Gastroesophageal sphincter (tissue), 4 donors: ENCODE measurements around the gene SEC11C. TPM values are rescaled to one million over a fixed set of nuclear protein-coding genes. Genes with fewer than 3 reads are reported as not detected.

Source experiments
- ATAC-seq: fragments of 150-250 bp; one replicate; pipeline ENCODE4 v1.9.1; 2016; ENCODE audit warnings: mild to moderate bottlenecking, moderate library complexity
- H3K27ac ChIP-seq, 4 donors: fragments of 200-600 bp; sonication (generic) in 3 of 4; 1 replicate in 3 of 4; 2 replicates in 1 of 4; pipeline ENCODE4 v1.5.1; 2016 to 2019
- H3K27me3 ChIP-seq: fragments of 200-600 bp; sonication (generic); one replicate; pipeline ENCODE4 v1.5.1; 2019
- H3K36me3 ChIP-seq, 2 donors: fragments of 200-600 bp; sonication (generic); one replicate each; pipeline ENCODE4 v1.5.1; 2019; ENCODE audit warnings: control low read depth in 1 of 2
- H3K4me1 ChIP-seq, 3 donors: fragments of 200-600 bp; sonication (generic); 1 replicate in 2 of 3; 2 replicates in 1 of 3; pipeline ENCODE4 v1.5.1; 2016 to 2019; ENCODE audit warnings: control low read depth in 2 of 3
- H3K4me3 ChIP-seq, 2 donors: fragments of 200-600 bp; sonication (generic); one replicate each; pipeline ENCODE4 v1.5.1; 2019; ENCODE audit warnings: mild to moderate bottlenecking in 1 of 2, moderate library complexity in 1 of 2
- H3K9me3 ChIP-seq, 3 donors: fragments of 200-600 bp; sonication (generic); one replicate each; pipeline ENCODE4 v1.5.1; 2017 to 2019; ENCODE audit warnings: control low read depth in 2 of 3
- EP300 ChIP-seq: sonication (generic); formaldehyde crosslinking; IDR thresholded peaks from one replicate; pipeline ENCODE4 v1.6.1; 2017; ENCODE audit warnings: antibody characterized with exemption, mild to moderate bottlenecking
- POLR2A ChIP-seq, 2 donors: fragments of 450-650 bp; IDR thresholded peaks; one replicate each; pipeline ENCODE4 v1.6.1; 2017; ENCODE audit warnings: antibody characterized with exemption in 2 of 2, mild to moderate bottlenecking in 2 of 2, moderate library complexity in 1 of 2
- POLR2AphosphoS5 ChIP-seq: sonication (generic); formaldehyde crosslinking; IDR thresholded peaks from one replicate; pipeline ENCODE4 v1.6.1; 2017; ENCODE audit warnings: antibody characterized with exemption
- WGBS, 2 donors: methylation state at CpG; one replicate each; pipeline ENCODE4 v1.1.5; 2018; ENCODE audit warnings: low coverage in 1 of 2; 5-methylcytosine and 5-hydroxymethylcytosine counted together
- total RNA-seq, 4 donors: library from RNA; depleted of rRNA; stranded (reverse); fragments of >200 nt; gene quantifications; one replicate each; pipeline ENCODE4 v1.1.0, GENCODE V29; 2016
- TF ChIP-seq, protein P1 (sequence below), 4 experiments: fragments of 200-600 bp in 2 of 4; fragments of 450-650 bp in 2 of 4; sonication (generic) in 1 of 4; IDR thresholded peaks; one replicate each; pipeline ENCODE4 v1.5.1; 2017 to 2019; ENCODE audit warnings: antibody characterized with exemption in 4 of 4, mild to moderate bottlenecking in 2 of 4, moderate library complexity in 2 of 4

The SEC11C gene
- total RNA-seq, 4 donors from 2014 or later: 14.7 to 25.2 (median 21.6) TPM

DNA sequence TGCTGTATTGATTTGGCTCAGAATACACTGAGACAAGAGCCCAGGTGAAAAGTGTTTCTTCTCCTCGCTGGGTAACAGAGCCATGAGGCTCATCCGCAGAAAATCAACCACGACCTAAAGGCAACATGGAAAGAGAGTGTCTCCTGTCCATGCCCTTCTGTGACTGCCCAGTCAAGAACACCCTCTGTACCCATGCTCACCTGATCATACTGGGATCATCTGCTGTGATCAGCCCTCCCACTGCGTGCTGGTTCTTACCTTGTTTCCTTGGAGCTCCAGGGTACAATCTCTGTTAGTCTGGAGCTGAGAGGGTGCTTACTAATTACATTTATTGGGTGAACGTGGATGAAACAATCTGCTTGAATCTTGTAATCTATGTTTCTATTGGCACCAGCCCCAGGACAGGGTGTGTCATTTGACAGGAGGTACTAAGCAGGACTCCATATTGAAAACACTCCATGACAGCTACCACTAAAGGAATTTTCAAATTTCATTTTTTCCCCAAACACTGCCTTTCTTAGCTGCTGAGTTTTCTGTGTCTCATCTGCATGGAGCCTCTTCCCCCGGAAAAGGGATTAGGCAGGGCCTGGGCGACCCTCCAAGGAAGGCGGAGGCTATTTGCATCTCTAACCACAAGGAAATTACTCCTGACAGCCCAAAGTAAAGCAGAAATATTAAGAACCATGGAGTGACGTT, 40.6 kb downstream of the SEC11C start:
- Histone ChIP-seq H3K4me1 (no peaks in the 10 kb centered on the region), H3K4me3 (no peak overlapping the region), H3K27me3 (peaks cover 3% of the 10 kb centered on the region), H3K27ac (no peak overlapping the region), H3K9me3 (no peaks in the 10 kb centered on the region), H3K36me3 (no peaks in the 10 kb centered on the region)
- 40 to 41% methylated on average over 6 to 7 of the region's 9 CpGs for WGBS, 2 donors
- TF ChIP-seq, protein P1, sequence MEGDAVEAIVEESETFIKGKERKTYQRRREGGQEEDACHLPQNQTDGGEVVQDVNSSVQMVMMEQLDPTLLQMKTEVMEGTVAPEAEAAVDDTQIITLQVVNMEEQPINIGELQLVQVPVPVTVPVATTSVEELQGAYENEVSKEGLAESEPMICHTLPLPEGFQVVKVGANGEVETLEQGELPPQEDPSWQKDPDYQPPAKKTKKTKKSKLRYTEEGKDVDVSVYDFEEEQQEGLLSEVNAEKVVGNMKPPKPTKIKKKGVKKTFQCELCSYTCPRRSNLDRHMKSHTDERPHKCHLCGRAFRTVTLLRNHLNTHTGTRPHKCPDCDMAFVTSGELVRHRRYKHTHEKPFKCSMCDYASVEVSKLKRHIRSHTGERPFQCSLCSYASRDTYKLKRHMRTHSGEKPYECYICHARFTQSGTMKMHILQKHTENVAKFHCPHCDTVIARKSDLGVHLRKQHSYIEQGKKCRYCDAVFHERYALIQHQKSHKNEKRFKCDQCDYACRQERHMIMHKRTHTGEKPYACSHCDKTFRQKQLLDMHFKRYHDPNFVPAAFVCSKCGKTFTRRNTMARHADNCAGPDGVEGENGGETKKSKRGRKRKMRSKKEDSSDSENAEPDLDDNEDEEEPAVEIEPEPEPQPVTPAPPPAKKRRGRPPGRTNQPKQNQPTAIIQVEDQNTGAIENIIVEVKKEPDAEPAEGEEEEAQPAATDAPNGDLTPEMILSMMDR (IDR thresholded peaks at IDR 0.05): no peak
- TF ChIP-seq EP300: no peak
- no peak for TF ChIP-seq POLR2A (IDR thresholded peaks at IDR 0.05)
- no peak for TF ChIP-seq POLR2AphosphoS5
- ATAC-seq: no peak

DNA sequence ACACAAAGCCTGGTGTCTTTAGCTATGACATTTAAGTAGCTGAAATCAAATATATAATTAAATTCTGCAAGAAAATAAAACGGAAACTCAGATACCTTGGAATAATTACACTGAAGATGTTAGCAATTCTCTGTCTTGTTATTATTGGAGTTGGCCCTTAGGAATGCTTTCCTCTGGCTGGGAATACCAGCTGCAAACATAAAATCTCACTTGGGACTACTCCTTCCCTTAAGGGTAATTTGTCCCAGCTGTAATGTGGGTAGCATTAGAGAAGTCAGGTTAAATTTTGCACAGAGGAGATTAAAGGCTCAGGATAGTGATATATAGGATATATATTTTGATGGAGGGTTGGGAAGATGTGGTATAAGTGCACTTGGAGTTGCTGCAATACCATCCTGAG, 43.0 kb downstream of the SEC11C start:
- peaks cover 3% of the 10 kb centered on the region for H3K27me3 ChIP-seq
- H3K36me3 ChIP-seq: no peaks in the 10 kb centered on the region
- no peak overlapping the region for H3K4me3 ChIP-seq
- TF ChIP-seq POLR2A (IDR thresholded peaks at IDR 0.05) (no peak), EP300 (no peak), POLR2AphosphoS5 (no peak)
- TF ChIP-seq, protein P1 (IDR thresholded peaks at IDR 0.05): no peak
- no peaks in the 10 kb centered on the region for H3K4me1 ChIP-seq
- WGBS, 2 donors: 67 to 89% methylated on average over 1 of the region's 1 CpG
- H3K27ac ChIP-seq: no peak overlapping the region
- ATAC-seq: no peak
- no peaks in the 10 kb centered on the region for H3K9me3 ChIP-seq

DNA sequence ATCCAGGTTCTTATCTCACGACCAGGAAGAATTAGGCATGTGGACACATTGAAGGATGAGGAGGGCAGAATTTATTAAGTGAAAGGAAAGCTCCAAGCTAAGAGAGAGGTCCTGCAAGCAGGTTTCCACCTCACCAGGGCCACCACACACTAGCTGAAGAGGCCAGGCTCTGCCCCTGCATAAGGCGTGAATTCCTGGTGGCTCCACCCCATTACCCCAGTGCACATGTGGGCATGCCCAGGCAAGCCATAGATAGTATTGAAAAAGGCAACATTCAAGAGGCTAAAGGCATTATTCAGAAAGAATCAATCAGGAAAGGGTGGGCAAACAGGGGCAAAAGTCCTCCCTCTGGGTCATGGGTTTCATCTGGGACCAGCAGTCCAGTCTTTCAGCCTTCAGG, 49.3 kb downstream of the SEC11C start:
- no peak for ATAC-seq
- Histone ChIP-seq H3K4me3 (no peak overlapping the region), H3K9me3 (no peaks in the 10 kb centered on the region), H3K27me3 (no peaks in the 10 kb centered on the region), H3K36me3 (no peaks in the 10 kb centered on the region), H3K27ac (no peak overlapping the region), H3K4me1 (no peaks in the 10 kb centered on the region)
- TF ChIP-seq EP300 (no peak), POLR2A (IDR thresholded peaks at IDR 0.05) (no peak), POLR2AphosphoS5 (no peak)
- TF ChIP-seq, protein P1 (IDR thresholded peaks at IDR 0.05): no peak
- WGBS, 2 donors: 79 to 80% methylated on average over 1 to 2 of the region's 2 CpGs

DNA sequence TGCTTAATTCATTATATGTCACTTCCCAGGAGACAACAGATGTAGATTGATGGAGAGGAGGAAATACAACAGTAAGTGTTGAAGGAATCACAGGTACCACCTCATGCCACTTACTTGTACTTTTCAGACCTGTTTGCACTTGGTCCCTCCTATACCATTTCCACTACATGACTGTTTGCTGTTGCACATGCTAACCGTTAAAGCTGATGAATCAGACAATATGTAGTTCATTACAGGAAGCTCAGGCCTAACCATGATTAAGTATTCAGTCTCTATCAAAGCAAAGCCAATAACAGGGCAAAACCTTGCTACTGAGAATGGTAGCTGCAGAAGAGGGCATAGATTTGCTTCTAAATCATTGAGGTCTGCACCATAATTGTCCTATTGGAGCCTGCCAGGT, 50.1 kb downstream of the SEC11C start:
- H3K36me3 ChIP-seq: no peaks in the 10 kb centered on the region
- no peaks in the 10 kb centered on the region for H3K9me3 ChIP-seq
- no peaks in the 10 kb centered on the region for H3K27me3 ChIP-seq
- no peak overlapping the region for H3K27ac ChIP-seq
- TF ChIP-seq POLR2AphosphoS5 (no peak), POLR2A (IDR thresholded peaks at IDR 0.05) (no peak), EP300 (no peak)
- H3K4me1 ChIP-seq: no peaks in the 10 kb centered on the region
- WGBS, 2 donors: 75% methylated on average over 1 of the region's 1 CpG
- no peak for ATAC-seq
- no peak overlapping the region for H3K4me3 ChIP-seq

DNA sequence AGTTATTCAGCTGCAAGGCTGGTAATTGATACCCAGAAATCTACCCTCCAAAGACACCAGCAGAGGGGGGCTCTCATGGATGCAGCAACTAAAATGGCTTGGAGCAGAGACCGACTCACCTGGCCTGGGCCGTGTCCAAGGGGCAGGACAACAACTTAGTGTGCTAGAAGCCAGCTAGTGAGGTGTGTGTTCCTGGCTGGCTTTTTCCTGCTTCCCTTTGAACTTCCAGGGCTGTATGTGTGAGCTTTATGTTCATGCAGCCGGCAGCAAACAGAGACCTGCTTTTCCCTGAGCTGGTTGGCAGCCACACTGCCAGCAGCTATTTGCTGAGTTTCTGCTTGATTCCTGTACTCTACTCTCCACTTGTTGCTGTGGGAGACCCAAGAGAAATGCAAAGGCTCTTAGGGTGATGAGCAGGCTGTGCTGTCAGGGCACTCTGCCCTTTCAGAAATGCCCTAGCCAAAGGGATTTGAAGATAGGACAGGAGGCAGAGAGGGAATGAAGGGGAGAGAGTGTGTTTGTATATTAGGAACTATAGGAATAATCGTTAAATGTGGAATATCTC, 56.6 kb downstream of the SEC11C start:
- WGBS, 2 donors: 53 to 85% methylated on average over 2 to 4 of the region's 4 CpGs
- Histone ChIP-seq H3K27me3 (peaks cover 4% of the 10 kb centered on the region), H3K9me3 (no peaks in the 10 kb centered on the region), H3K4me3 (no peak overlapping the region), H3K27ac (no peak overlapping the region), H3K4me1 (no peaks in the 10 kb centered on the region), H3K36me3 (no peaks in the 10 kb centered on the region)
- no peak for TF ChIP-seq POLR2AphosphoS5
- TF ChIP-seq, protein P1 (IDR thresholded peaks at IDR 0.05): no peak
- TF ChIP-seq POLR2A (IDR thresholded peaks at IDR 0.05): no peak
- no peak for TF ChIP-seq EP300
- no peak for ATAC-seq
